SHP77 (cell line): Measurements from ENCODE around the gene CLPSL2.
"Not testable (repeated sequence)": the region's sequence is repeated elsewhere in the genome, so short reads cannot be mapped to it uniquely, and the experiment has no call there.

Experiments
- DNase-seq, 2 experiments: peaks; one replicate each; lab custom pipeline; 2025; lab: John Stamatoyannopoulos, UW

The CLPSL2 gene

DNA sequence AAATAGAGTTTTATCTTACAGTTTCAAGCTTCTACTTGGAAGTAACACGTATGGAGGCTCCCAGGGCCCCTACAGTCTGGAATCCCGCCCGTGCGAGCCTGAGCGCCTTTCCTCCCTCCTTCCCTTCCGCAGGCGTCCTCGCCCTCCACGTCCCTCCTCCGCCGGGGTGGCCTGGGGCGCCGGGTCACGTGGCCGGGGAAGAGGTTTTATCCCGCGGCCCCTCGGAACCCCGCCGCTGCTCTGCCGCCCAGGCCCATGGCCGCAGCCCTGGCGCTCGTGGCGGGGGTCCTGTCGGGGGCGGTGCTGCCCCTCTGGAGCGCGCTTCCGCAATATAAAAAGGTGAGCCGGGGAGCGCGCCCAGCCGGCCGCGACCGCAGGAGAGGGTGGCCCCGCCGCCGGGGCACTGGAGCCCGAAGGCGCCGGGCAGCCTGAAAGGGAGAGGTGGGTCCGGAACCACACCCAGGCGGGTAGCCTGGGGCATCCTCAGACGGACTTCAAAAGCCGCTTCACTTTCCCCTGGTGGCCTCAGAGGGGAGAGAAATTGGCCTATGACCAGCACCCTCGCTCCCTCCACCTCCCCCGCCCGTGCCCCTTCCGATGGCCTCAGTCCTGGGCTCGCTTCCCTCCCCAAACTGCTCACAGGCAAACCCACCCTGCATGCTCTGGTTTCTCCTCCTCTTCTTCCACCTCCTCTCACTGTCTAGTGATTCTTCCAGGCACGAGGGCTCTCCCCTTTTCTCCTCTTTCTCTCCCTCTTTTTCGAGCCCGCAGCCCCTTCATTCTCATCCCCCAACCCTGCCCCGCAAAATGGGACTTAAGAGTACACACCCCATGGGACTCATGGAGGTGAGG, at the start of gene CLPSL2:
Gene CLPSL2 (plus strand): TSS at position 235 of the 852 bp plus-strand sequence. CDS start 21 bp downstream, at position 256.
- peak in 1 of 2 experiments; percentile 26 for DNase-seq

GRCh38 chr6:35727231-35727934, 49.0 kb upstream of the CLPSL2 start:
- peak; percentile 79 to 87 for DNase-seq

DNA sequence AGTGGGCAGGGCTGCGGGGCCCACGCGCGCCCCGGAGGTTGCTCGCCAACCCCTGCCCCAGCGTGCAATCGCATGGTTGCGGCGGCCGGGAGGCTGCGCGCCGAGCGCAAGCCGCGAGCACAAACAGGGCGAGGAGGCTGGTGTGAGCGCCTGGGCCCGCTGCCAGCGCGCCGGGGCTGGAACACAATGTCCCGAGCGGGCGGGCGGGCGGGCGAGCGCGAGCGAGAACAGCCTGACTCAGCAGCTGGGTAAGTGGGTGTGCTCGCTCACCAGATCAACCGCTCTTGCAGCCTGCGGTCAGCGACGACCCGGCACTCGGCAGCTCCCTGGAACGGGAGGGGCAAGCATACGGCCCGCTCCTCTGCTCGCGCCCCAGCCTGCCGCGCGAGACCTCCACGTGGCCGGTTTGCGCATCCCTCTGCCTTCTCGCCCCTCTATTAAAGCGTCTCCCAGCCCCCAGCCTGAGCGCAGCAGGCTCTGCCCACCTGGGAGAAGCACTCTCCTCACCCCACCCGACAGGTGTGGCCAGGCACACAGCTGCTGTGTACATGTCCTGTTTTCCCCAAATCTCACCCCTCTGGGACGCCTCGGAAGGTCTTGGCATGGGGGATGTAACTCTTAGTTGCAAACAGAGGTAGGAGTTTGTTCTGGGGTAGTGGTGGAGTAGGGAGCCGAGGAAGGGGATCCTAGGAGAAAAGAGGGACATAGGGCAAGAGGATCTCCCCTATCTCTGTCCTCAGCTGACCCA, 48.3 kb upstream of the CLPSL2 start:
- DNase-seq, result peak; percentile 76 to 81

DNA sequence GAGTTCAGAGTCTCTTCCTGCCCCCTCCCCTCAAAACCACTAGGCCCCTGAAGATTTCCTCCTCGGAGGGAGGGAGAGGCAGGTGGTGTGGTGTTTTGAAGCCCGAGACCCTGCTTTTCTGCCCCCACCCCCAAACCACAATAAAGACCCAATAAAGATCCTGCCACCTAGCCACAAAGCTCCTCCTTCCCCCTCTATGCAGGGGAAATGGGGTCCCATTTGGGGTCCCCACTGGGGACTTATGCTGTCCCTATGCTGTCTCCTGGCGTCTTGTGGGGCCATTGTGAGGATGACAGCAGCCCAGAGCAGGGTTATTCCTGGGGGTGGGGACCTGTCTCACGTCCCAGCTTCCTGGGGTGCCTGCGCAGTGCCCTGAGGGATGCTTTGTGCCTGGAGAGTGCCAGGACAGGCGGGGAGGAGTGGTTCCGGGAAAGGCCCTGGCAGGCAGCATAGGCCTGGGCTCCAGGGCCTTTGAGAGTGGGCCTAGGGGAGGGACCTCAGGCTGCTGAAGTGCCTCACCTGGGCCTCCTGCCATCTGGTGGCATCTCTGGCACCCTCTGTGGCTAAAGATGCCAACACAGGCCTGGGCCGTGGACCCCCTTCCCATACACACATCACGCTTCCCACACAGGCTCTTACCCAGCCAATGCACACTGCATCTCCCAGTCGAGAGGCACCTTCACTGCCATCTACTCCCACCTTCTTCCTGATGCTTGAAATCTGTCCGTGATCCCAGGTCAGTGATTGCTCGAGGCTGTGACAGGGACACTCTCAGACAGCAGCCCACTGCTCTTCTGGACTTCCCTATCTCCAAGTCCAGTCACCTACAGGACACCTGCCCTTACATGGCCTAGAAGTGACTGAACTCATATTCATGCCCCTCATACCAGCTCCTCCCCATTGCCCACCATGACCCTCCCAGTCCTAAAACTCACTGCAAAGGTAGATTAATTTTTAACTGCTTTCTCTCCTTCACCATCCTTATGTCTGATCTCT, 47.4 kb upstream of the CLPSL2 start:
- DNase-seq, result no peak

GRCh38 chr6:35729722-35730121, 46.7 kb upstream of the CLPSL2 start:
- DNase-seq, result no peak

DNA sequence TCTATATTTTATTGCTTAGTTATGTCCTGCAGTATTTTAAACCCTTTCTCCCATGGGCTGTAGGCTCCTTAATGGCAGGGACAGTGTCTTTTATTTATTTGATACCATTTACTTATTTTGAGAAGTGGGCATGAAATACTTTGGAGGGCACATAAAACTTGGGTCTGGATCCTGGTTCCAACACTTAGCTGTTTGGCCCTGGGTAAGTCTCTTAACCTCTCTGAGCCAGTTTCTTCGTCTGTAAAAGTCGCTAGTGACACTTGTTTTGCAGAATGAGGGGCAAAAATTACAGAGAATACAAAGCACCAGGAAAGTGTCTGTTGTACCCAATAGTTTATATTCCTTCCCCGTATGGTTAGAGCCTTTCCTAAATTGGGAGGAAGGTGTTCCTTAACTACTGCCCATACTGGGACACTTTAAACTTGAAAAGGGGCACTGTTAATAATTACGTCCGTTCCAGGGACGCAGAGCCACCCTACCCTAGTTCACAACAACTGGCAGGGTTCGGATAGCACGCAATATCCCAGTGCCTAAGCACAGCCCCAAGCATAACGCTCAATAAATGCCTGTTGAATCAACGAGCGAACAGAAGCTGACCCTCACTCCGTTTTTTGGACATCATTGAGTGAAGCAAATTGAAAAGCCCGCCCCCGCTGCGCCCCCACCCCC, 45.5 kb upstream of the CLPSL2 start:
- DNase-seq, result no peak

DNA sequence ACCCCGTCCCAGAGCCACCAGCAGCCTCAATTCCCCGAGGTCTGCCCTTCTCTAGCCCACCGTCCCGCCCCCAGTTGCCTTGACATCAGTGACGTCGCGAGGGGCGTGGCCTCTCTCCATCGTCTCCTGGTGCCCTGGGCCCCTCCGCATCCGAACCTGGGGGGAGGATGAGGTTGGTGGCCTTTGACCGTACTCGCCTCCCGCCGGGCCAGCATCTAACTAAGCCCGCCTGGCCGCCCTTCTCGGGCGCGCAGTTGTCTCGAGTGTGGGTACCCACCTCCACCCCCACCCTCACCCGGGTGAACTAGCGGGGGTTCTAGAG, 45.0 kb upstream of the CLPSL2 start:
- peak; percentile 75 to 82 for DNase-seq

DNA sequence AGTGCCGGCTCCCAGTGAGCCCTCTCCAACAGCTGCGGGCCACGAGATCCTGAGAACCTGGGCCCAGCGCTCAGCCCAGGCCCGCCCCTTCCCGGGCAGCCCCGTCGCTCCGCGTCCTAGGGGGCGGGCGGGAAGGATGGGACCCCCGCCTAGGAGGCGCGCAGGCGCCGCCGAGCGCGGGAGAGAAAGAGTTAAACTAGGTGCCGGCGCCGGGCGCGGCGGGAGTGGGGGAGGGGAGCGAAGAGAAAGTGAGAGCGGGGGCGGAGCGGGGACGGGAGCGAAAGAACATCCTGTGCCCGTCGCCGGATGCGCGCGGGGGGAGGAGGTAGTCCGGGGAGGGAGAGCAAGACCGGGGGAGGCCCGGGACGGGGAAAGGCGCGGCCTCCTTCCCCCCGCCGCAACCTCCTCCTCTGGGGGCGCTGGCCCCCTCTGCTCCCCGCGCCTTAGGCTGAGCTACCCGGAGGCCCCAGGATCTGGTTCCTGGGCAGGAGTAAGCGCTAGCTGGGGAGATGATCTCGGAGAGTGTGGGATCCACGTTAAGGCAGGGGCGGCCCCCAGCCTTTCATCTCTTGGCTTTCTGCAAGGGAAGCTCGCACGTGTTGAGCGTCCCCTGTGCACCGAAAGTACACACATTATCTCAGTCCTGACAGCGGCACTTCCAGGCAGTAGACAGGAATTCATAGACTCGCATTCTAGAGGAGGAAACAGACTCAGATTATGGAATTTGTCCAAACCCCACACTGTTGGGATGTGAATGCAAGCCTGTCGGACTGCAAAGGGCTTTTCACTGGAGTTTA, 44.5 kb upstream of the CLPSL2 start:
- peak; percentile 62 to 70 for DNase-seq

DNA sequence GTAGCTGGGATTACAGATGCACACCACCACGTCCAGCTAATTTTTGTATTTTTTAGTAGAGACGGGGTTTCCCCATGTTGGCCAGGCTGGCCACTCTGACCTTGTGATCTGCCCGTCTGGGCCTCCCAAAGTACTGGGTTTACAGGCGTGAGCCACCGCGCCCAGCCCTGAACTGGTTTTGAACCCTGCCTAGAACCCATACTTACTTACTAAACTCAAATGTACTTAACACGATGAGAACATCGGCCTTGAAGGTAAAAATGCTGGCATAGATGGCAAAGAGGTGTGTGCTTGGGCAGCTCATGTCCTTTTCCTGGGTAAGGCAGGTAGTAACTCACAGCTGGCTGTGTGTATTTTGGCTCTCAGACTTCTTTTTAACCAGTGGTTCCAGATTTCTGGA, 42.8 kb upstream of the CLPSL2 start:
- no peak for DNase-seq

GRCh38 chr6:35734319-35734718, 42.1 kb upstream of the CLPSL2 start:
- DNase-seq, result not testable (repeated sequence)

DNA sequence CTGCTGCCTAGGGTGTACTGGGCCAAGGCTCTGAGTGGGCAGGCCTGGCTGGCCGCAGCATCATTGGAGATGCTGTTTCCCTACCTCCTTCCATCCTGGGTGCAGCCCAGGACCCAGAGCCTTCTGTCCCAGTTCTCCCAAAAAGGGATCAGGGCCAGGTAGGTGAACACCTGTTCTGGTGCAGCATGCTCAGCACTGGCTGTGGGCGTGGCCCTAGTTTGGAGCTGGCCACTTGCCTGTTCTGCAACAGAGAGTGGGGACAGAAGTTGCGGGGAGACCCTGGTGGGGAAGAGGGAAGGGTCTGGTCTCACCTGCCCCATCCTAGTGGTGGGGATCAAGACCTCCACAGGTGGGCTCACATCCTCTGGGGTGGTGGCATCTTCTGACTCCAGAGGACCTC, 40.9 kb upstream of the CLPSL2 start:
- no peak for DNase-seq

- DNase-seq, result peak; percentile 23 to 50
These were observed 40.0 kb upstream of the CLPSL2 start for GRCh38 chr6:35736253-35736894.

- no peak for DNase-seq
These were observed 39.4 kb upstream of the CLPSL2 start, which contains the start of gene ARMC12 for GRCh38 chr6:35736982-35737412. TSS of gene ARMC12 (plus strand) at chr6:35737032. CDS start at chr6:35737109, 77 bp downstream.

- peak; percentile 51 to 62 for DNase-seq
These were observed 38.8 kb upstream of the CLPSL2 start for GRCh38 chr6:35737413-35738211.

DNA sequence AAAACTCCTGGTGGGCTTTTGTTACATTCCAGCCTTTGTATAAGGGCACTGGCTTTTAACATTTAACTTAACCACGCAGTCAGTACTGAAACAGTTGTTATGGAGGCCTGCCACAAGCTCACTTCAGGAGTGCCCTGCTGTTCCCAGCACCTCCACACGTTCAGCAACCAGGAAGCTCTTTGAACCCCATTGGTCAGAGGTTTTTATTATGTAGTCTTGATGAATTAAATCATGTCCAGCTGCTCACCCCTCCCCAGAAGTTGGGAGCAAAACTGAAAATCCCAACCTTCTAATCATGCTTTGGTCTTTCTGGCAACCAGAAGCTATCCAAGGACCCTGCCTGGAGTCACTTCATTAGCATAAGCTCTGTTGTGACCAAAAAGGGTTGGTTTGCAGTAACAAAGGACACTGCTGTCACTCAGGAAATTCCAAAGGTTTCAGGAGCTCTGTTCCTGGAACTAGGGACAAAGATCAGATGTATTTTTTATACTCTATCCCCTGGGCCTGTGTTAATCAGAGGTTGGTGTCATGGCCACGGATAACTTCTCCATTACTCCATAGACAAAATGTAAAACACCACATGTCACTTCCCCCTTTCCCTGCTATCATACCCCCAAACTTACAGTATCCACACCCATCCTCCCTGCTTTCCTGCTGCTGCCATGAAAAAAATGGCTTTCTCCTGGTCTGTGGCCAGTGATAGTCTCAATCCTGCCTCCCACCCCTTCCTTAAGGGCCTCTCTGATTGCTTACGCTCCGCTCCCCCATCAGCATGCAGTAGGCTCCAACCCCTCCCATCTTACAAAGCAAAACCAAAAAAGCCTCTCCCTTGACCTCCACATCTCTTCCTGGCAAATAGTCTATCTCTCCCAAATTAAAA, 36.5 kb upstream of the CLPSL2 start:
- DNase-seq, result no peak

DNA sequence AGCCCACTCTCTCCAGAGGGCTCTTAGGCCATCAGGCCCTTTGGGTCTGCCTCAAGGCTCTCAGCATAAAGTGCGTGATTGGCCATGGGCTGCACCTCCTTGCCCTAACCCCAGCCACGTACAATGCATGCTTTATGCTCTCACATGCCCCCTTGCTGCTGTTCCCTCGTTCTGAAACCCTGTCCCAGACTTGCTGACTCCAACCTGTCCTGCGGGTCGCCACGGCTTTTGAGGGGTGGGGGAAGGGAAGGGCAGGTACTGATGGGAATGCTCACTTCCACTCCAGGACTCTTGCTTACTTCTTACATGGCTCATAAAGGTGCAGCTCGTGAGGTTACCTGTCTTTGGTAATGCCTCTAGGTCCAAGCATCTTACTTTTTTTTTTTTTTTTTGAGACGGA, 33.6 kb upstream of the CLPSL2 start:
- DNase-seq, result no peak

- no peak for DNase-seq
These were observed 30.9 kb upstream of the CLPSL2 start for GRCh38 chr6:35745509-35745908.
